GM21360 (cell line): ENCODE measurements around the gene TSPAN3.

Experiments
- ATAC-seq: cut with Tn5 transposase; IDR thresholded peaks from one replicate; pipeline ENCODE4 v1.9.1; 2021; ENCODE audit warnings: mild to moderate bottlenecking, moderate library complexity; ENCODE audit not compliant: unreplicated experiment

The TSPAN3 gene

DNA sequence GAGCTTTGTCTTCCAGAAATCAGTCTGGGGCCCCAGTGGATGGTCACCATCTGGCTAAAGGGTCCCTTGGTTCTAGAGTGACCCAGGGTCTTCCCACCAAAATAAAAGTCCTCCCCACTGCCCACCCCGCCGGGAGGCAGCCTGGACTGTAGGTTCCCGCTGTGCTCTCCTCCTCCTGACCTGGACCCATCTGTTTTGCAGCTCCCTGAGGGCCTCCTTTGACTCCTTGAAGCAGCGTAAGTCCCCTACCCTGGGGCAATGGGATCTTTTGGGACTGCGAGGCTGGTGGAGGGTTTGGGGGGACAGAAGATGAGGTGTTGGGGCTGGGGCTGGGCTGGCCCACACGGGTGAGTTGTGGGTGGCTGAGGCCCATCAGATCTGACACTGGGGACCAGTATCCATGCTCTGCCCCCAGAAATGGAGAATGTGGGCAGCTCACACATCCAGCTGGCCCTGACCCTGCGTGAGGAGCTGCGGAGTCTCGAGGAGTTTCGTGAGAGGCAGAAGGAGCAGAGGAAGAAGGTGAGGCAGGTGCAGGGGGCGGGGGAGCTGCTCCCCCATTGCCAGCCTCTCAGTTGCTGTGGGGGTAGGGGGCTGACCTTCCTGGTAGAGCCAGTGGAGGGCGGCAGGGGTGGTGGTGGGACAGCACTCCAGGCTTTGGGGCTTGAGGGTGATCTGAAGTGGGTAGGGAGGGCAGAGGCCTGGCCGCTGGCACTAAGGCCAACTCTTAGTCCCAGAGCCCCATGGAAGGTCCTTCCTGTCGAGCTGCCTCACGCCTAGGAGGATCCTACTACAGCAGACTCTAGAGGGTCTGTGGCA is 45.6 kb downstream of the TSPAN3 start:
- ATAC-seq: no peak

DNA sequence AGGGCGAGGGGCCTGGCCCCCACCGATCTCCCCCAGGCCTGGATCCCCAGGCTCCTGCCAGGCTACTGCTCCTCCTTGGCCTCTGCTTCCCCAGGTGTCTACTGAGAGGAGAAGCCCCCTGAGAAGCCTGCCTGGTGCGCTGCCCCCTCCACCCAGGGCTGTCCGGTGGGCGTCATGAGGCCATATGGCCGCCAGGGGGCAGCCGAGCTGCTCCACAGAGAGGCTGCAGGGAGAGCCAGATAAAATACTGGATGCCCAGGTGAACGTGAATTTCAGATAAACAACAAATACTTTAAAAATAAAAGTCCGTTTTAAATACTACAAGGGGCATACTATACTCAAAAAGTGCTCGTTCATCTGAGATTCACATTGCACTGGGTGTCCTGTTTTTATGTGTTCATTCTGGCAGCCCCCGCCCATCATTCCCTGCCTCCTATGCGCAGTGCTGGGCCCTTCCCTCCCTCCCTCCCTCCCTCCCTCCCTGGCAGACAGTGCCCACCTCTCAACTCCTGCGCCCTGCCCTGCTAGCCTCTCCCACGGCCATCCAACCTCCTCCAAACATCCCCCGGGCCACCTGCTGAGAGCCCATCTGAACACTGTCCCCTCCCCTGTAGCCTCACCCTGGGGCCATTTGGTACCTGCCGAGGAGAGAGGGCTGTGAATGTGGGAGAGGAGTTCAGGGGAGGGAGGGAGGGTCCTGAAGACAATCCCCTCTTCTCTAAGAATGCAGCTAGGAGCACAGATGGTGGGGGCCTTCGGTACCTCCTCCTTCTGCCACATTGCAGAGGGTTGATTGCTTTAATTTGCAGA is 46.4 kb downstream of the TSPAN3 start:
- no peak for ATAC-seq

DNA sequence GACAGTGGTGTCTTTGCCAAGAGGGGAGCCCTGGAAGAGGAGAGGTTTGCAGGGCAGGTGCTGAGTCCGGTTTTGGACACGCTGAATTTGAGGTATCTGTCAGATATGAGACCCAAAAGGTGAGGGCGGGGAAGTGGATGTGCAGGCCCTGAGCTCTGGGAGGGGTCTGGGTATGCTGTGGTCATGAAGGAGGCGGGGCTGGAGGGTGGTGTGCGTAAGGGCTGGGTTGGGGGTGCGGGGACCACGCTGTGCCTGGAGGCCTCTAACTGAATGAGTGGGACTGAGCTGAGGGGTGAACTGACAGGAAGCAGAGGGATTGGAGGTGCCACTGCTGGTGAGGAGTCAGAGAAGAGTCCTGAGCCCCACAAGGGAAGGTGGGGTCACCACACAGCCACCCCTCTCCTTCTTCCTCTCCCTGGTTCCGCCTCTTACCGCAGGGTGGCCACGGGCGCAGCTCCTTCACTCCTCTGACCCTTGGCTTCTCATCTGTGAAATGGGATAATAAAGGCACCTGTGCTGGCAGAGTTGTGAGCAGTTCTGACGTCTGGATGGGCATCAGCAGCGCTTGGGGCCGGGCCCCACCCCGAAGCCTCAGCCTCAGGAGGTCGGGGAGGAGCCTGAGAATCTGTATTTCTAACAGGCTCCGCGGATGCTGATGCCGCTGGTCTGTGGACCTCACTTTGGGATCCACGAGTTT is 47.2 kb downstream of the TSPAN3 start:
- ATAC-seq: no peak

DNA sequence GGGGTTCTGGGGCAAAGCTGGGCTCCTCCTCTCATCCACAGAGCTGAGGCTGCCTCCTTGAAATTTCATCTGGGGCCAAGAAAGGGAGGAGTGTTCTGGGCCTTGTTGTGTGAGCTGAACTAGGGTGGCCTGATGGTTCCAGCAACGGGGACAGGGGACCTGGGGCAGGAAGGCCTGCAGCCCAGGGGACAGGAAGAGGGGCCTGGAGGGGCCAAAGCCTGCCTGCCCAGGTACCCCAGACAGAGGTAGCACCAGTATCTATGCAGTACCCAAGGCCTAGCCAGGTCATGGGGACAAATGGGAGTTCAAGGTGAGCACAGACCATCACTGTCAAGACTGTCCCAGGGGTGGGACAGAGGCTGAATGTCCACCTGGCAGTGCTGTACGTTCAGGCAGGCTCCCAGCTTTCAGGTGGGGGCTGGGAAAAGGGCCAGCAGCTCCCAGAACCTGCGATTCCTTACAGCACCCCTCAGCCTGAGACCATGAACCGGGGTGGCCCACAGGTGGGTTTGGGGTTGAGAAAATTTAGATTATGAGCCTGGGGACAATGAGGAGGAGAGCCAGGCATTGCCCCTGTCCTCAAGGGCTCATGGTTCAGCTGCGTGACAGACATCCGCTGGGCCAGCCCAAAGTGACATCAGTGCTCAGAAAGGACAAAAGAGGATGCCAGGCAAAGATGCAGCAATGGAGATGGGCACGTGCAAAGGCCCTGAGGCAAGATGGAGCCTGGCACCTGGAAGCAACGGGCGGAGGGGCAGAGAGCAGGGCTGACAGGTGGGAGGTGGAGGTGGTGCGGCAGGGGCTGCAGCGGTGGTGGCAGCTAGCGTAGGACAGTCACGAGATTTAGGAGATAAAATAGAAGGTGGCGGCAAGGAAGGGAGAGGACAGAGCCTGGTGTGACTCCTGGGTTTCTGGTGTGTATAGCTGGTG is 48.0 kb downstream of the TSPAN3 start:
- ATAC-seq: no peak

DNA sequence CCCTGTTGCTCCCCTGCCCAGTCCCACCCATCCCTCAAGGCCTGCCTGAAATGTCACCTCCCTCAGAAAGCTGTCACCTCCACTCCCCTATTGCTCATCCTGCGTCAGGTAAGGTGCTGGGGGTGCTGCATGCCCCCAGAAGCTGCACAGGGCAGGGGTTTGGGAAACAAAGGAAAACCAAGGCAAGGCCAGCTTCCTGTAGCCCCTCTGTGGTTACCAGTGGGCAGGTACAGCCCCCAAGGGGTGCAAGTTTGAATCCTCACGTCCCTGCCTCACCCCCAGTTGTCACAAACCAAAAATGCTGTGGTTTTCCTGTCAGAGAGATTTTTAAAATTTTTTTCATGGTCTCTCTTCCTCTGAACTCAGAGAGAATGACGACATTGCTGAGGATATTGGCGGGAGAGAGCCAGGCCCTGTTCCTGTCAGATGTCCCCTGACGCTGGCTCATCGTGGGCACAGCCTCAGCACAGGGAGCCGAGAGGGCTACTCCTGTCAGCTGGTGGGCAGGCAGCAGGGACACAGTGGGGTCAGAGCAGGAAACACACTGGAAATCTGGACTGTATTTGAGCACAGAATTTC is 49.0 kb downstream of the TSPAN3 start:
- no peak for ATAC-seq

DNA sequence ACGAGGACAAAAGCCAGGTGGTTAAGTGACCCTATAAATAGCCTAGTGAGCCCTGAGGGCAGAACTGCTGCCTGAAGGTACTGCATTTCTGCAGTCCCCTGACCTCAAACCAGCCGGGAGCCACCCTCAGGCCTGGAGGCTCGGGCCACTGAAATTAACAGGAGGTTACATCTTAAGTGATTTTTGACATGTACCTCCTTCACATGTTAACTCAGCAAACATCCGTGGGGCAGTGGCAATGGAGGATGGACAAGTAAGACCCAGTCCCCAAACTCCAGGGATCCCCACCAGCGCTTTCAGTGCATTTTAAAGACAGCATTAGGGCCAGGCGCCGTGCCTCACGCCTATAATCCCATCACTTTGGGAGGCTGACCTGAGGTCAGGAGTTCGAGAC is 49.8 kb downstream of the TSPAN3 start:
- no peak for ATAC-seq

DNA sequence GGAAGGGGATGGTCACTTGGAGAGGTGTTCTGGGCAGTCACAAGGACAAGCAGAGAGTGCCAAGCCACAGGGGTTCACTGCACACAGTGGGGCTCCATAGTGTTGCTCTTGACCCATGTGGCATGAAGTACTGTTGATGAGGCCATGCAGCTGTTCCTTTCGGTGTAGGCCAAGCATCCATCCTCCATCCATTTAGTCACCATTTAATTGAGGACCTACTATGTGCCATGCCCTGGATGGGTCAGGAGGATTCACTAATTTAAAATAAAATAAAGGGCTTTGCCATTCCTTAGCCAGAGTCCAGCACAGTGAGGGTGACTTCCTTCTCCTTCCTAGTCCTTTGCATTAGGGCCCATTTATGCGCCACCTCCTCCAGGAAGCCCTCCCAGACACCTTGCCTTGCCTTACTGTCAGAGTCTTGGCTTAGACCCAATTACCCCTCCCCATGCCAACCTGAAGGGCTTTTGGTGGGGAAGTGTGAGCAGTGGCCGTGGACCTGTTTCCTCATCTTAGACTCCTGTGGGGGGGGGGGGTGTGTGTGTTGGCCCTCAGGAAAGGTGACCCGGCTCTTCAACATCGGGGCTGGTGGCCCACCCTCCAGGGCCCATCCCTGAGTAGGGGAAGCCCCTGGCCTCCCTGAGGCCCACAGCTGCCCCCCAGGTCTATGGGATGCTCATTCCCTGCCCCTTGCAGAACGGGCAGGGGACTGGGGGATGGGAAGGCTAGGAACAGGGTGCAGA is 50.4 kb downstream of the TSPAN3 start:
- no peak for ATAC-seq

DNA sequence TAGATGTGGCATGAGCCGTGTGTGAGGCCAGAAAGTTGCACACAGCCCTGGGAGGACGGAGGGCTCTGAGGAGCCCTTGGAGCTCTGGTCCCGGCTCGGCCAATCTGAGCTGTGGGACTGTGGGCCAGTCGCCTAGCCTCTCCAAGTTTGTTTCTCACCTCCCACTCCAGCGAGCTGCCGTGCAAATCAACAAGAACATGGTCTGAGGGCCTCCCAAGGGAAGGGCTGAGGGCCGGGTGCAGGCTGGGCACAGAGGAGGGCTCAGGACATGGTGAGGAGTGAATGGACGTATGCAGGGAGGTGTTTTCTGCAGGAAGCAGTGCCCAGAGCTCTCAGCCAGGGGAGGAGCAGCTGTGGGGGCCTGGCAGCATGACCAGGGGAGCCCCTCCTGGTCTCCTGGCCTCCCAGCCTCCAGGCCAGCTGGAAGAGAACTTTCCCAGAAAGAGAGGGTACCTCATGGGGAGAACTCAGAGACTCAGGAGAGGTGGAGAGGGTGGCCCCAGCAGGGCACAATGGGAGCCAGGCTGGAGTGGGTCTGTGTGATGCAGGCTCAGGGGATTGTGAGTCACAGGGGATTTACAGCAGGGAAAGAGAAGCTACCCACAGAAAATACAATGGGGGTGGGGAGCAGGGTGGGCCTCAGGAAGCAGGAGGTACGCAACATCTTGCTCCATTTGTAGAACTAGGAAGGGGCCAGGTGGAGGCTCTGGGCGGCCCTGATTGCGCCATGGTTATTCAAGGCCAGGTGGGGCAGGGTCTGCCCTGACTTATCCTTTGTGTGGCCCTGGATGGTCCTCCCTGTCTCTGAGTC is 51.2 kb downstream of the TSPAN3 start:
- ATAC-seq: no peak

DNA sequence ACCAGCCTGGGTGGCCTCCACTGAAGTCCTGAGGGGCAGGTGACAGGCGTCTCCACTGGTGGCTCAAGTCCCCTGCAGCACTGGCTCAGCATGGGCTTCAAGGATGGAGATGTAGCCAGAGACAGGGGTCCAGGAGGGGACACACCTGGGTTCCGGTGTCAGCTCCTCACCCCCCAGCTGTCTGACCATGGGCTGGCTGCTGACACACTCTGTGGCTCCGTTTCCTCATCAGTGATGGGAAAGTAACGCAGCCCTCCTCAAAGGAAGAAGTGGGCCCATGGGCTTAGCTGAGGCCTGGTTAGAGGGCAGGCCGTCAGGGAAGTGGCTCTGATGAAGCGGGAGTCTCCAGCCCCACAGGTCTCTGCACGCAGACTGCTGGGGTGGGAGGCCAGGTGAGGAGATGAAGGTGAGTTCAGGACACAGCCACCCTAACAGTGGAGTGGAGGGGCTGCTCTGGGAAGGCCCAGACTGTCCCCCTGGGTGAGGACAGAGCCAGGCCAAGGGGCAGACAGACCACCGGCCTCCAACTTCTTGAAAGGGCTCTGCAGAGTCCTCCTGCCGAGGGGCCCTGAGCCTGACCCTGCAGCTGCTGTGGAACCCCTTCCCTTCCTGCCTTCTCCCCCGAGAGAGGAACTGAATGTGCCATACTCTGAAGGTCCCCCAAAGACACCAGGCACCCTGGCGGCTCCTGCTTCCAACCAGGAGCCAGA is 52.0 kb downstream of the TSPAN3 start:
- no peak for ATAC-seq

DNA sequence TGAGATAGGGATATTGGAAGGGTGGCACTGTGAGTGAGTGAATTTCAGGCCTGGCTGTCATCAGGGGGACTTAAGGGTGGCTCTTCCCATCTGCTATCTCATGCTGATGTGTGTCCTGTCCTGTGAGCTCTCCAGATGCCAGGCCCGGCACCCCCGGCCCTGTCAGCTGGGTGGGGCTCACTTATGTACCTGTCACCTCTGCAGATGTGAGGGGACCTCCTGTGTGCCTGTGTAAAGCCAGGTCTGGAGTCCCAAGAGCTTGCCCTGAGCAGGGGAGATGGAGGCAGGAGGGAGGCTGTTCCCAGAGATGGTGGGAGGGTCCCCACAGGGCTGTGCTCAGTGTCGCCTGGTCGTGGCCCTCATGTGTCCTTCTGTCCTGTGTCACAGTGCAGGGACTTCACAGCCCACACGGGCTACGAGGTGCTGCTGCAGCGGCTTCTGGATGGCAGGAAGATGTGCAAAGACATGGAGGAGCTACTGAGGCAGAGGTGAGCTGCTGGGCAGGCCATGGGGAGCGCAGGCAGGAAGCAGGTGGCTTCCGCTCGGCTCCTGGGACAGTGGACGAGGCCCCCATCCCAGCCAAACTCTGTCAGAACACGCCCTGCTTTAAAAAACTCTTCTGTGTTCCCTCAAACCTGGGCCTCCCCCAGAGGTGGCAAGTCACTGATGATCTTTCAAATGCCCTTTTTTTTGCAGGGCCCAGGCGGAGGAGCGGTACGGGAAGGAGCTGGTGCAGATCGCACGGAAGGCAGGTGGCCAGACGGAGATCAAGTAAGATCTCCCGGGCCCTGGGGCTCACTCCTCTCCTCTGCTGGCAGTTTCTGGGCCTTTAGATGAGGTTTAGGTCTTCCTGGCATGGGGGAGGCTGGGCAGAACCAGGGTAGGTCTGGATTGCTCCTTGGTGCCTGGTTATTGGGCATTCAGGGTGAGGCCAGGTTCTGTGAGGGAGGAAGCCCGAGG is 52.9 kb downstream of the TSPAN3 start:
- ATAC-seq: no peak

DNA sequence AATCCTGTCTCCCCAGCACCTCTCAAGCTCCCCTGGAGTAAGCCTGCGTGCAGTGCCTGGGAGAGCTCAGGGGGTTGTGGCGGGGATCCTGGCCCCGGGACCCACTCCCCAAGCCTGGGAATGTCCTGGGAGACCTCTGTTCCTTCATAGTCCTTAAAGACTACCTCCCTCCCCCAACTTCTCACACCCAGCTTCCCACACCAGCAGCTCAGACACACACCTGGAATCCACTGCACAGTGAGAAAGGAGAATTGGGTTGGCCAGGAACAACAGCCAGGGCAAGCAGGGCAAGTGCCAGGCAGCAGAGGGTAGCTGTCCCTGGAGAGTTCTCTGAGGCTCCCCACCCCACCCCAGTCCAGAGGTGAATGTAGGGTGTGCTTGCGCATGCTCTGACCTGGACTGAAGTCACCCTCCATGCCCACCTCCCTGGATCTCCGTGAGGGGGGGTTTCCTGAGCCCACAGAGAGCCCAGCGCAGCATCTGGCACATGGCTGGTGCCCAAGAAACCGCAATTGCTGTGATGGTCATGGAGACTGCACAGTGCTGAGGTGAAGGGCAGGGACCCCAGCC is 53.7 kb downstream of the TSPAN3 start:
- no peak for ATAC-seq

DNA sequence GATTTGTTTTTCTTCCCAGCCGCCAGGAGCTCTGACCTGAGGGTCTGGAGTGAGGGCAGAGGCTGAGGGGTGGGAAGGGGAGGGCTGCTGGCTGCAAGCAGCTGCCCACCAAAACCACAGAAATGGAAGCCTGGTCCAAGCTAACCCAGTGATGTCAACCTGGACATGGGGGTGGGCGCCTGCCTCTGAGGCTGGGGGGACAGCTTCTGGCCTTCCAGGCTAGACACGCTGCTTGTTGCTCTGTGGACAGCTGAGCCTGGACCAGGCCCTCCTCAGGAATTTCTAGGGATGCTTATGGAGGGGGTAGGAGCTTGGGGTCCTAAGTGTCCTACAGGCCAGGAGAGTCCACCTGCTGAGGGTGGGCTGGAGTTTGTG is 54.6 kb downstream of the TSPAN3 start:
- no peak for ATAC-seq

DNA sequence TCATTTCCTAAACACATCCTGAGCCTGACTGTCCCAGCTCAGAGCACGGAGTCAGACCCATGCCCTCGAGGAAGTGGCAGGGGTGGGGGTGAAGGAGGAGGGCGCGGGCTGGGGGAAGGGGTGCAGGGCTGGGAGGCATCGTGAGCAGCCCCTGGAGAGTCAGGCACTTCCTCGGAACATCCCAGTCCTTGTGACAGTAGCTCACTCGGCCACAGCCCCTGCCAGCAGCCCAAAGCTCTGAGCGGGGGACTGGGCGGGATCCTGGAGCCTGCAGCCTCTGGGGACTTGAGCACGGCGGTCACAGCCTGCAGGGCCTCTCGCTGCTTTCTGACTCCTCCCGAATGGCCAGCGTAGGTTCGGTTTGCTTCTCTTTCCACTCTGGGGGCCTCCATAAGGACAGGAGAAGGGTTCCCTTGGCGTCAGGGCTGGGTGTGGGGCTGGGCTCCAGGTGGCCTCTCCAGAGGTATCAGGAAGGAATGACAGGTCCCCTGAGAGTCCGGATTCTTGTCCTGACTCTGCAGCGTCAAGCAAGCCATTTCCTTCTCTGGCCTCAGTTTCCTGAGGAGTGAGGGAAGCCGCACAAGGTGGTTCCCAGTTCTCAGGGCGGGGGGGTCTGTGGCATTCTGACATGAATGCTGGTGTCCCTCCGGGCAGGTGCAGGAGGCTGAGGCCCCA is 55.1 kb downstream of the TSPAN3 start:
- ATAC-seq: no peak

DNA sequence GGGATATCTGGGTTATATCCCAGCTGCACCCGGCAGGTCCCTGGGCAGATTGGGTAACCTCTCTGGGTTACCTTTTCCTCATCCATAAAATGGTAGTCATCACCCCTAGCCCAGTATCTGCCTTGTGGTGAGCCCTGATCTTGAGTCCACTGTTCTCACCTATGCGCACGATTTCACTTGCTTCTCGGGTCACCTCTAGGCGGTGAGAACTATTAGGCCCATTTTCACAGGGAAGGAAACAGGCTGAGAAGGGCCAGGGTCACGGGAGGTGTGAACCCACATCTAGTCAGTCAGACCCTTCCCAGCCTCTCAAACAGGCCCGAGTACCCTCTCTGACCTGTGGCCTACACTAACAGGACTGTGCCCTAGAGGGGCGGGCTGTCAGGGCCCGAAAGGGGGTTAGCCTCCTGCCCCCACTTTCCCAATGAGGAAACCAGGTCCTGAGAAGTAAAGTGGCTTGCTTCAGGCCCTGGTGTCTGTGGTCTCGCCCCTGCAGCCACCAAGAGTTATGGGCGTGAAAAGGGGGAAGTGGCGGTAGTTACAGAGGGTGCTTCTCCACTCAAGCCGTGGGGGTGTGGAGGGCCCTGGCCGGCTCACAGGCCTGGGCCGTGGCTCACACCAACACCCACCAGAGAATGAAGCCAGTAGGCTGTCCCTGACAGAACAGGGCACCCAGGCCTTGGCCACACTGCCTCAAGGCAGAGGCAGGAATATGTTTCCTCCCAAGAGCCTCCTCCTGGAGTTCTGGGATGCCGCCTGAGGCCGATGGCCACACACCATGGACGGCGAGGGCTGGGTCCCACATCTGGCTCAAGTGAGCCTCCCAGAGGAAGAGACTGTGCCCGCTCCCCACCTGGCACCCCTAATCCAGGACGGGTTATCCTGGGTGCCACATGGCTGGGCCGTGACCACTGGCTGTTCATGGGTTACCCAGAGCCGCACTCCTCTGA is 56.5 kb downstream of the TSPAN3 start:
- ATAC-seq: peak; percentile 33

DNA sequence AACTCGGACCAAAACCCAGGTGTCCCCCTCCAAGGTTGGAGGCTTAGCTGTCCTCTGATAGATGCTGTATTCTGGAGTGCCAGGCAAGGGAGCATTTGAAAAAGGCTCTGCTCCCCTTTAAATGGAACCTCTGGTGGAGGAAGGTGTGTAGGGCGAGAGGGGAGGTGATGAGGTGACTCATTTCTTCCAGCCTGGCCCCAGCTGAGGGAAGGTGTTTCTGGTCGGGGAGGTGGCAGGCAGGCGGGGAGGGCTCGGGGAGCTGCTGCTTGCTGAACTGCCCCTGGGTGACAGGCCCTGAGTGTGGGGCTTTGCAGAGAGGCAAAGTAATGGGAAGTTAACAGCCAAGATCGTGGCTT is 57.2 kb downstream of the TSPAN3 start:
- peak; percentile 43 for ATAC-seq
